ENCODE data around the gene PATJ. TPM values are rescaled to one million over a fixed set of nuclear protein-coding genes. Genes with fewer than 3 reads are reported as not detected.
"Not testable (repeated sequence)": the region's sequence is repeated elsewhere in the genome, so short reads cannot be mapped to it uniquely, and the experiment has no call there.

Gene PATJ
- total RNA-seq, 2 experiments from 2014 or later: 6.8 to 13.7 TPM

DNA sequence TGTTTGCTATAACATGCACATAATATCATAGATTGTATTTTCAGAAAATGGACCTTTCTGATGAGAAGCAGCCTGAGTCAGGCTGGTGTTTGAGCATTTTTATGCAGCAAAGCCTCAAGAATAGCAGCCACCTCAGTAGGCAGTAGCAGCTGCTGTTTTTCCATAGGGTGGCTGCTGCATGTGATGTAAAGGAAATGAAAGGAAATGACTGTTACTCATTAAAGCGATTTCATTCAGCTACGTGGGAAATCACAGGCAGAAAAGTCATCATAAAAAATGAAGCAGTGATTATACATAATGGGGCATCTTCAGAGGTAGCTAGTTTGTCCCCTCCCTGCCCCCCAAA, 110.4 kb downstream of the PATJ start:
- no peak overlapping the region for H3K27ac Mint-ChIP-seq
- no peaks in the 10 kb centered on the region for H3K4me1 Mint-ChIP-seq
- H3K36me3 Mint-ChIP-seq: no peaks in the 10 kb centered on the region
- H3K9me3 Mint-ChIP-seq (ENCODE audit: low read depth): no peaks in the 10 kb centered on the region
- CTCF ChIA-PET: interaction anchor here (1.3 to 2.4 kb wide), 6 partner anchors 9 to 803 kb away, joined by 3 to 8 read pairs (median 4); no protein-coding TSS in a partner anchor
- ATAC-seq: no peak
- H3K27me3 Mint-ChIP-seq: no peaks in the 10 kb centered on the region
- no peak overlapping the region for H3K4me3 Mint-ChIP-seq
- no peak for DNase-seq

DNA sequence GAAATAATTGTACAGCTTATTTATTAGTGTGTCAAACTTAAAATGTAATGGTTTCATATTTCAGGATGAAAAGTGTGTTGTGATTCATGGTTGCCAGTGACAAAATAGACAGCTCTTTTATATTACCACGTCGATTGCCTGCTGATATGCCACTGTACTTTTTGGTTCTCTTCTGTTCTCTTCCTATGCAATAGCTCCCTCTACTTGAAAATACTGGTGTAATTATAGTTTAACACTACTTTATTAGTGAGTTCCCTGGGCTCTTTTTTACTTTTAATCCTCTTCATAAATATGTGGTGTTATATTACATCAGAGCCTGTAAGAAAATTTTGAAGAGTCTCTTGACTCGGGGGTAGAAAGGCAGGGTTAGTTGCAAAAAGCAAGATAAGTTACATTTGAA, 111.3 kb downstream of the PATJ start:
- Mint-ChIP-seq H3K27ac (no peak overlapping the region), H3K9me3 (ENCODE audit: low read depth) (no peaks in the 10 kb centered on the region), H3K4me1 (no peaks in the 10 kb centered on the region), H3K36me3 (no peaks in the 10 kb centered on the region), H3K27me3 (no peaks in the 10 kb centered on the region), H3K4me3 (no peak overlapping the region)
- ATAC-seq: no peak
- DNase-seq: no peak
- CTCF ChIA-PET: interaction anchor here (1.1 to 2.4 kb wide), 7 partner anchors 8 to 804 kb away, joined by 3 to 8 read pairs (median 4); no protein-coding TSS in a partner anchor

DNA sequence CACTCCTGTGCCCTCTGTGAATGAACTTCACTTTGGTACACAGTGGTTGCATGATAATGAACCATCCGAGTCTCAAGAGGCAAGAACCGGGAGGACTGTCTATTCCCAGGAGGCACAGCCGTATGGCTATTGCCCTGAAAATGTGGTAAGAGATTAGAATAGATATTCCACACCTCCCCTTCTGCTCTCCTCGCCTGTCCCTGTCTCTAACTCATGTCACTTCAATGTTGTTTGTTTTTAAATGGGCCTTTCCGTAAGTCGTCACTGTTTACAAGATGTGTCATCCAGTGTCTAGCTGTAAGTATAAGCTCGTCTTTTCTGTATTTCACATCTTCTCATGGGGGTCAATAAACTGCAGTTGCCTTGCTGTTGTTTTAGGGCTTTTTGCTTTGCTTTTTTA, 122.2 kb downstream of the PATJ start:
- CTCF ChIA-PET: interaction anchor here (1.3 kb wide), 1 partner anchor 13 kb away, joined by 3 read pairs; no protein-coding TSS in a partner anchor
- no peak overlapping the region for H3K27ac Mint-ChIP-seq
- H3K36me3 Mint-ChIP-seq: peaks cover 8% of the 10 kb centered on the region
- peaks cover 4% of the 10 kb centered on the region for H3K4me1 Mint-ChIP-seq
- no peak for DNase-seq
- no peaks in the 10 kb centered on the region for H3K9me3 Mint-ChIP-seq (ENCODE audit: low read depth)
- ATAC-seq: no peak
- no peak overlapping the region for H3K4me3 Mint-ChIP-seq
- no peaks in the 10 kb centered on the region for H3K27me3 Mint-ChIP-seq

DNA sequence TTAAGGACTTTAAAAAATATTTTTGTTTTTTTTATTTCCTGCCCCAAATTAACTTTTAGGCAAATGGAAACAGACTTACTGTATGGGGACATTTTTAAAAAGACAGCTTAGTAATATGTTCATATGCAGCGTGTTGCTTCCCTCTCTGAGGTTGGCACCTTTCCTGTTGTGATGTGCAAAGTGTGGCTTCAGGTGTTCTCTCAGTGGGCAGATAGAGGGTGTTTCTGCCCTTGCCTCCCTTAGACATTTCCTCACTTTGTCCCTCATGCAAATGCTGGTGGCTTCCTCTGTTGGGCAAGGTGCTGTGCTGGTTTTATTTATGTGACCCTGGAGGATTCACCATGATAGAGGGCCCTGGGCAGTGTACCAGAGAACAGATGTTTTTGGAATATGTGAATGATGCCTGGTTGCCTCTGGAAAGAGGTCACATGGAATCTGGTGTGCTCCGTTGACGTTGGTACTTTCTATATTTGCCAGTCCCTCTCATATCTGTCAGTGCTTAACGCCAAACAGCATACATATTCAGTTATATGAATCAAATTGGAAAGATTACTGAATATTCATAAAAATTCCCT, 123.5 kb downstream of the PATJ start:
- ATAC-seq (no peak), DNase-seq (no peak)
- Mint-ChIP-seq H3K4me1 (peaks cover 4% of the 10 kb centered on the region), H3K9me3 (ENCODE audit: low read depth) (no peaks in the 10 kb centered on the region), H3K27ac (no peak overlapping the region), H3K27me3 (no peaks in the 10 kb centered on the region), H3K4me3 (no peak overlapping the region), H3K36me3 (peaks cover 10% of the 10 kb centered on the region)
- CTCF ChIA-PET: no interaction called here

DNA sequence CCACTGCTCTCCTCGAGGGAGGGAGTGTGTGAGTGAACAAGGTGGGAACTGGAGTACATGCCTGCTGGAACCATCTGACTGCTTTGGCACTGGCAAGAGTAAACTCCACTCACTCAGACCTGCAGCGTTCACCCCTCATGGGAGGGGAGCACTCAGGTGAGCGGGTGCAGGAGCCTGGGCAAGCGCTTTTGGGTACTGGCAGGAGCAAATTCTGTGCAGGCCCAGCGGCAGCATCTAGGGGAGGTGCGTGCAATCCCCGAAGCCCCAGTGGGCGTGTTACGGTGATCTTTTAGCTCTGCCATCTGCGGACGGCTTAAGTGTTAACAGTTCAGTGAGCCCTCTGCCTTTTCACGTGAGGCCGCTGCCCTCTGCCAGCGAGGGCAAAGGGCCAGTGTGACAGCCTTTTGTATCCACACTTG, 127.4 kb downstream of the PATJ start:
- Mint-ChIP-seq H3K36me3 (peaks cover 19% of the 10 kb centered on the region), H3K27me3 (no peaks in the 10 kb centered on the region), H3K27ac (no peak overlapping the region), H3K4me3 (no peak overlapping the region), H3K9me3 (ENCODE audit: low read depth) (no peaks in the 10 kb centered on the region), H3K4me1 (peaks cover 4% of the 10 kb centered on the region)
- ATAC-seq: no peak
- no peak for DNase-seq
- CTCF ChIA-PET: no interaction called here

DNA sequence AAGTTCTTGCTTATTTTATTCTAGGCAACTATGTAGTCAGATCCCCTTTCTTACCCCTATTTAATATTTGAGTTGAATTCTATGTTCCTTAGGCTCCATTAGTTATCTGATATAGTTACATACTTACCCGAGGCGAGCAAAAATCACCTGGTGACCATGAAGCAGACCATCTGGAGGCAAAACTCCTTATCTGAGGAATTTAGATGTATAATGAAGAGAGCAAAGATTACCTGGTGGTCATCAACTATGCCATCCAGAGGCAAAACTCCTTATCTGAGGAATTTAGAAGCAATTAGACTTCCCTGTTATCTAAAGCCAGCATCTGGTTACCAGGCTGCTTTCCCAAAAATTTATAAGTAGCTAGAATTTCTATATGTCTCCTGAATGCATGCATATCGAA, 129.9 kb downstream of the PATJ start:
- Mint-ChIP-seq H3K4me1 (no peaks in the 10 kb centered on the region), H3K4me3 (no peak overlapping the region), H3K9me3 (ENCODE audit: low read depth) (no peaks in the 10 kb centered on the region), H3K36me3 (peaks cover 23% of the 10 kb centered on the region), H3K27me3 (no peaks in the 10 kb centered on the region), H3K27ac (no peak overlapping the region)
- CTCF ChIA-PET: no interaction called here
- DNase-seq: no peak
- ATAC-seq: no peak

DNA sequence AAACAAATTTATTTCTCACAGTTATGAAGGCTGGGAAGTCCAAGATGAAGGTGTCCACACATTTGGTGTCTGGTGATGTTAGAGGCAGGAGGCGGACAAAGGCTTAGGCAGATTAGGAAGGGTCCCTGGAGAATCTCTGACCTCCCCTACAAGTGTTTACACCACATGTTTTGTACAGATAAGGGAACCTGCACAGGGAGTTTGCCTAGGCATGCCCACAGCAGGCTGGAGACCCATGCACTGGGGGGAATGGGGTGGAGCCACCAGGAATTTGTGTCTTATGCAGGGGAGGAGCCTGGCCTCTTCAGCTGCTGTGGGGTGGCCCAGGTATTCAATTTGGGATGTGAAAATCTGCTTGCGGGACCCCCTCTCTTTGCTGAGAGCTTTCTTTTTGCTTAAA, 131.3 kb downstream of the PATJ start:
- ATAC-seq: no peak
- no peak for DNase-seq
- Mint-ChIP-seq H3K36me3 (peaks cover 23% of the 10 kb centered on the region), H3K4me3 (no peak overlapping the region), H3K4me1 (peaks cover 1% of the 10 kb centered on the region), H3K9me3 (ENCODE audit: low read depth) (no peaks in the 10 kb centered on the region), H3K27ac (no peak overlapping the region), H3K27me3 (no peaks in the 10 kb centered on the region)
- CTCF ChIA-PET: no interaction called here

DNA sequence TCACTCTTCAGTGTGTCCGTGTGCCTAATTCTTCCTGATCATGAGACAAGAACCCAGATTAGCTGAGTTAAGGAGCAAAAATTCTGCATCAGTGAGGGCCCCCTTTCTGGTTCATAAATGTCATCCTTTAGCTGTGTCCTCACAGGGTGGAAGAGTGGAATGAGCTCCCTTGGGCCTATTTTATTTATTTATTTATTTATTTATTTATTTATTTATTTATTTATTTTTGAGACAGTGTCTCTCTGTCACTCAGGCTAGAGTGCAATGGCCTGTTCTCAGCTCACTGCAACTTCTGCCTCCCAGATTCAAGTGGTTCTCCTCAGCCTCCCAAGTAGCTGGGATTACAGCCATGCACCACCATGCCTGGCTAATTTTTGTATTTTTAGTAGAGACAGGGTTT, 131.7 kb downstream of the PATJ start:
- H3K27ac Mint-ChIP-seq: no peak overlapping the region
- no peaks in the 10 kb centered on the region for H3K9me3 Mint-ChIP-seq (ENCODE audit: low read depth)
- H3K36me3 Mint-ChIP-seq: peaks cover 22% of the 10 kb centered on the region
- DNase-seq (no peak), ATAC-seq (no peak)
- peaks cover 1% of the 10 kb centered on the region for H3K4me1 Mint-ChIP-seq
- no peaks in the 10 kb centered on the region for H3K27me3 Mint-ChIP-seq
- no peak overlapping the region for H3K4me3 Mint-ChIP-seq
- CTCF ChIA-PET: no interaction called here

DNA sequence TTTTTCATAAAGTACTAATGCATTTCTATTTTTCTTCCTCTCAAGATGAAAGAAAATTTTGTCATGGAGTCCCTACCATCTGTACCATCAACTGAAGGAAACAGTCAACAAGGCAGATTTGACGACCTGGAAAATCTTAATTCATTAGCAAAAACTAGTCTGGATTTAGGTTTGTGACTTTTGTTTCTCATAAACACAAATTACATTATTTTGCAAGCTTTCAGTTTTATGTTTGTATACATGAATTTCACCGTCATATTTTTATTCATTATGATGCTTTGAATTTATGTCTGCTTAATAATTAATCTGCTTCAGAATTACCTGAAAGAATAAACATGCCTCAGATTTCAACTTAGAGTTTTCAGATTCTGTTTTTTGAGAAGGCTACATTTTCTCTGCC, 132.9 kb downstream of the PATJ start:
- Mint-ChIP-seq H3K4me3 (no peak overlapping the region), H3K27ac (no peak overlapping the region), H3K36me3 (peaks cover 20% of the 10 kb centered on the region), H3K9me3 (ENCODE audit: low read depth) (no peaks in the 10 kb centered on the region), H3K4me1 (peaks cover 1% of the 10 kb centered on the region), H3K27me3 (no peaks in the 10 kb centered on the region)
- CTCF ChIA-PET: no interaction called here
- DNase-seq (no peak), ATAC-seq (no peak)

DNA sequence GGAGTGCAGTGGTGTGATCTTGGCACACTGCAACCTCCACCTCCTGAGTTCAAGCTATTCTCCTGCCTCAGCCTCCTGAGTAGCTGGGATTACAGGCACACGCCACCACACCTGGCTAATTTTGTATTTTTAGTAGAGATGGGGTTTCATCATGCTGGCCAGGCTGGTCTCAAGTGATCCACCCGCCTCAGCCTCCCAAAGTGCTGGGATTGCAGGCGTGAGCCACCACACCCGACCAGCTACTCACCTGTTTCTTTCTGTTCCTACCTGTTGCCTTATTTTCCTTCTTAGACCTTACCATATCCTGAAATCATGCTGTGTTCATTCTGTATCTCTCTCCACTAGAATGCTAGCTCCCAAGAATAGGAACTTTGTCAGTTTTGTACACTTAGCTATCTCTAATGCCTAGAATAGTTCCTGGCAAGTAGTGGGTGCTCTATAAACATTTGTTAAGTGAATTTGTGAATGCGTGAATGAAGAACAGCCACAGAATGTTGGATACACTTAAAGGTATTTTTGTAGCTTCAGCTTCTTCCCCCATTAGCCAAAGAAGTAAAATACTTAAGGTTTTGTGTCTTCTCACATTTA, 137.7 kb downstream of the PATJ start:
- CTCF ChIA-PET; H3K9me3 Mint-ChIP-seq (ENCODE audit: low read depth); H3K4me3 Mint-ChIP-seq; ATAC-seq; H3K27me3 Mint-ChIP-seq; DNase-seq; H3K27ac Mint-ChIP-seq; H3K4me1 Mint-ChIP-seq: not testable (repeated sequence)
- H3K36me3 Mint-ChIP-seq: peaks cover 18% of the 10 kb centered on the region

DNA sequence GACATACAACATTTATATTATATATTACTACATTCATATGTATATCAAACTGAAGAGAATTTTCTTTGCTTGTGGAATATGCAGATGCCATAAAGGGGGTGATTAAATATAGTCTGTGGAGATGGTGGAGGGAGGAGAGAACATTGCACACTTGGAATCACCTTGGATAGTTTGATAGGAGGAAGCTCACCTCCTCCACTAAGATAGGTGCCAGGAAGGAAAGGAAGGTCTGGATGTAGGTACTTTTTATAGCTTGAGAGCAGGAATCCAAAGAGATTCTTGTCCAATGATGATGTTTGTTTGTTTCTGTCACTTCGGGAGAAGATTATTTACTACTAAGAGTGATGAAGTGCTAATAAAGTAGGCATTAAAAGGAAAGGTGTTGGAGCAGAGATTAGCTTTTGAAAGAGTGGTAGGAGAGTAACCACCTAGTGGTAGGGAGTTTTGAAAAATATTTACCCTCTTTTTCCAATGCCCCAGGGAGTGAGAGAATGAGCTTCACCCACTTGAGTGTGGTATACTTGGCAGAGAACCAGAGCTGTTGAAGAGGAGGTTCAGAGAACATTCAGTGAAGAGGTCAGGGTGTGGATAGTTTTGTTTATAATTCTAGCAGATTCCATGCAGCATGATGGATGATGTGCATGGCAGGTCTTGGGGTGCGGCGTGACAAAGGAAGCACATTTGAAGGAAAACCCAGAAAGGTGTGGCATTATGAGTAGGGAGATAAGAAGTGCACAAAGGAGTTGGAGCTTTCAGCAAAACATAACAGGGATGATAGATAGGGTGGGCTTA, 145.0 kb downstream of the PATJ start:
- DNase-seq: no peak
- Mint-ChIP-seq H3K36me3 (peaks cover 12% of the 10 kb centered on the region), H3K9me3 (ENCODE audit: low read depth) (peaks cover 5% of the 10 kb centered on the region), H3K4me3 (no peak overlapping the region), H3K27ac (no peak overlapping the region), H3K4me1 (no peaks in the 10 kb centered on the region), H3K27me3 (no peaks in the 10 kb centered on the region)
- CTCF ChIA-PET: no interaction called here
- no peak for ATAC-seq

DNA sequence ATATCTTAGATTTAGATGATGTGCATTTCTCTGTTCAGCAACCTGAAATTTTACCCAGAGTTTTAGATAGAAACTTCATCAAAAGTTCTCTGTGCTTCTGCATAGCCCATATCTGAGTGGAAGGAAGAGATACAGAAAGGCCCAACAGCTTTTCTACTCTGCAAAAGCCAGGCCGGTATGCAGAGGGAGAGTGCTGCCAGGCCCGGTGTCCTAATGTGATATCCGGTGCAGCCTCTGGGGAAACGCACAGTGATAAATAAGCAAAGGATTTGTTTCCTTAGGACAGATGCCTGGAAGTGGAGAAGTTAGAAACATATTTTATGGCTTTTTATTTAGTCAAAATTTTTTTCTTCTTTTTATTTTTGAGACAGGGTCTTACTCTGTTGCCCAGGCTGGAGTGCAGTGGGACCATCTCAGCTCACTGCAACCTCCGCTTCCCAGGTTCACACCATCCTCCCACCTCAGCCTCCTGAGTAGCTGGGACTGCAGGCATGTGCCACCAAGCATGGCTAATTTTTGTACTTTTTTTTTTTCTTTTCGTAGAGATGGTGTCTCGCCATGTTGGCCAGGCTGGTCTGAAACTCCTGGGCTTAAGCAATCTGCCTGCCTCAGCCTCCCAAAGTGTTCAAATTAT, 145.8 kb downstream of the PATJ start:
- H3K4me1 Mint-ChIP-seq: no peaks in the 10 kb centered on the region
- DNase-seq: no peak
- CTCF ChIA-PET: no interaction called here
- no peak overlapping the region for H3K27ac Mint-ChIP-seq
- H3K36me3 Mint-ChIP-seq: peaks cover 12% of the 10 kb centered on the region
- H3K27me3 Mint-ChIP-seq: no peaks in the 10 kb centered on the region
- H3K9me3 Mint-ChIP-seq (ENCODE audit: low read depth): peaks cover 5% of the 10 kb centered on the region
- no peak for ATAC-seq
- H3K4me3 Mint-ChIP-seq: no peak overlapping the region

DNA sequence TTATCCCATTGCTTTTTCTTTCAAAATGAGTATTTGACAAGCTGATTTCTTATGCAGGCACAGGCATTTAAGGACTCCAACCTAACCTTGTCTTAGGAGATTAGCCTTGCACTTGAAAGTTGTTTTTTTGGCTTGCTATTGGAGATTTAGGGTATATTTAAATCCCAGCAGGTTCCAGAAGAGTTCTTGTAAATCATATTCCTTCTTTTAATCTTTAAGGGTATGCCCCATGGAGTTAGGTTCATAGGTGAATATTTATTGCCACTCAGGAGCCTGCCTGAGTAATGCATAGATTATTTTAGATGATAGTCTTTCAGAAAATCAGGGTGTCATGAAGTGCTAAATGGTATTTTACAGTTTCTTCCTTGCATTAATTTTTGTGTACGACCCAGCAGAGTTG, 146.5 kb downstream of the PATJ start:
- Mint-ChIP-seq H3K27me3 (no peaks in the 10 kb centered on the region), H3K27ac (no peak overlapping the region), H3K9me3 (ENCODE audit: low read depth) (peaks cover 5% of the 10 kb centered on the region), H3K4me3 (no peak overlapping the region), H3K4me1 (no peaks in the 10 kb centered on the region), H3K36me3 (peaks cover 12% of the 10 kb centered on the region)
- CTCF ChIA-PET: no interaction called here
- DNase-seq (no peak), ATAC-seq (no peak)

DNA sequence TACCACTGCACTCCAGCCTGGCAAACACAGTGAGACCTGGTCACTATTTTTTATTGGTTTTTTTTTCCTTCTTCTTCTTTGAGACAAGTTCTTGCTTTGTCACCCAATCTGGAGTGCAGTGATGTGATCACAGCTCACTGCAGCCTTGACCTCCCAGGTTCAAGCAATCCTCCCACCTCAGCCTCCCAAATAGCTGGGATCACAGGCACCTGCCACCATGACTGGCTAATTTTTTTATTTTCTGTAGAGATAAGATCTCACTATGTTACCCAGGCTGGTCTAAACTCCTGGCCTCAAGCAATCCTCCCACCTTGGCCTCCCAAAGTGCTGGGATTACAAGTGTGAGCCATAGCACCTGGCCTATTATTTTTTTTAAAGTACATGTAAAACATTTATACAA, 148.2 kb downstream of the PATJ start:
- H3K9me3 Mint-ChIP-seq (ENCODE audit: low read depth); H3K4me3 Mint-ChIP-seq; ATAC-seq; H3K4me1 Mint-ChIP-seq; H3K27ac Mint-ChIP-seq; CTCF ChIA-PET; DNase-seq; H3K27me3 Mint-ChIP-seq; H3K36me3 Mint-ChIP-seq: not testable (repeated sequence)

All from activated CD8-positive, alpha-beta memory T cell treated with anti-CD3 and anti-CD28 coated beads, Interleukin-2, amount 10 ng/mL, durations not matched to agents 7 days and 5 days (primary cell).